A549 (cell line): Measurements from ENCODE around the gene ANGEL1. TPM values are rescaled to one million over a fixed set of nuclear protein-coding genes. Genes with fewer than 3 reads are reported as not detected.

Experiments used
- ATAC-seq, 2 experiments: fragments of 200-7000 bp in 1 of 2; fragments of >200 bp in 1 of 2; cut with Nextera tagmentation in 1 of 2; cut with Tn5 transposase in 1 of 2; 3 replicates each; pipeline versions ENCODE4 v1.8.0 to v1.9.1; 2018 to 2020; ENCODE audit warnings: mild to moderate bottlenecking in 1 of 2, moderate library complexity in 1 of 2
- CTCF ChIA-PET: fragments of 300-600 bp; sonication (Branson Sonifier 250); formaldehyde crosslinking; extraction: SDS; loops from one replicate; lab custom pipeline; 2021; ENCODE audit warnings: antibody characterized with exemption, inconsistent platforms; lab: Yijun Ruan, JAX
- POLR2A ChIA-PET: fragments of 350-600 bp; formaldehyde crosslinking; extraction: SDS; loops from one replicate; lab custom pipeline; 2021; ENCODE audit warnings: antibody characterized with exemption, inconsistent platforms; lab: Yijun Ruan, JAX
- DNase-seq, 2 experiments: peaks; one replicate each; pipeline versions ENCODE4 v3.0.0 to v3.0.0-alpha.2; 2011 to 2016; ENCODE audit warnings: low read depth in 1 of 2, low spot score in 1 of 2
- FAIRE-seq: peaks from 2 replicates; lab custom pipeline; 2011; peaks lifted over from hg19 to GRCh38; lab: Jason Lieb, UNC
- H3K27ac ChIP-seq, 2 experiments: fragments of >200 bp; sonication (Bioruptor Twin); formaldehyde crosslinking; 3 replicates each; pipeline ENCODE4 v1.5.1; 2016 to 2017
- H3K4me1 ChIP-seq: fragments of >200 bp; sonication (Bioruptor Twin); formaldehyde crosslinking; 3 replicates; pipeline ENCODE4 v1.6.1; 2016
- H3K4me2 ChIP-seq: fragments of >200 bp; sonication (Bioruptor Twin); formaldehyde crosslinking; 3 replicates; pipeline ENCODE4 v1.6.1; 2016
- H3K4me3 ChIP-seq: fragments of >200 bp; sonication (Bioruptor Twin); formaldehyde crosslinking; 3 replicates; pipeline ENCODE4 v1.5.1; 2016
- H3K9me3 ChIP-seq: fragments of >200 bp; sonication (Bioruptor Twin); formaldehyde crosslinking; 3 replicates; pipeline ENCODE4 v1.6.1; 2016
- BCL3 ChIP-seq: fragments of >200 bp; sonication (Bioruptor Twin); formaldehyde crosslinking; IDR thresholded peaks from 3 replicates; pipeline ENCODE4 v1.6.1; 2016
- CBX2 ChIP-seq: fragments of 200-600 bp; sonication (generic); IDR thresholded peaks from 2 replicates; pipeline ENCODE4 v1.6.1; 2016; ENCODE audit warnings: low read depth, mild to moderate bottlenecking, borderline replicate concordance
- CHD4 ChIP-seq: fragments of 200-600 bp; sonication (generic); IDR thresholded peaks from 2 replicates; pipeline ENCODE4 v1.6.1; 2016; ENCODE audit warnings: antibody characterized with exemption, mild to moderate bottlenecking, borderline replicate concordance
- EHF ChIP-seq: fragments of 250-450 bp; sonication (Bioruptor Pico); IDR thresholded peaks from 2 replicates; pipeline ENCODE4 v1.5.0; 2020; ENCODE audit warnings: mild to moderate bottlenecking
- GATA3 ChIP-seq: IDR thresholded peaks from 2 replicates; pipeline ENCODE4 v1.6.1; 2012; ENCODE audit warnings: borderline replicate concordance
- HOXB13 ChIP-seq: fragments of 250-450 bp; sonication (Bioruptor Pico); IDR thresholded peaks from 2 replicates; pipeline ENCODE4 v1.5.0; 2020; ENCODE audit warnings: low read depth, mild to moderate bottlenecking, moderate library complexity
- JUN ChIP-seq, 2 experiments: fragments of >200 bp; sonication (Bioruptor Twin); formaldehyde crosslinking; IDR thresholded peaks; 2 replicates in 1 of 2; 3 replicates in 1 of 2; pipeline ENCODE4 v1.6.1; 2016 to 2017
- KDM1A ChIP-seq: fragments of 200-600 bp; sonication (generic); IDR thresholded peaks from 2 replicates; pipeline ENCODE4 v1.6.1; 2016; ENCODE audit warnings: low read depth, mild to moderate bottlenecking
- MAZ ChIP-seq: fragments of 150-350 bp; IDR thresholded peaks from 2 replicates; pipeline ENCODE4 v1.6.1; 2014; ENCODE audit warnings: antibody characterized with exemption, low read depth, low read length, borderline replicate concordance
- PBX3 ChIP-seq: IDR thresholded peaks from 2 replicates; pipeline ENCODE4 v1.6.1; 2012
- PHF8 ChIP-seq: fragments of 200-600 bp; sonication (generic); IDR thresholded peaks from 2 replicates; pipeline ENCODE4 v1.6.1; 2016; ENCODE audit warnings: low read depth, mild to moderate bottlenecking, antibody characterized with exemption, moderate library complexity, borderline replicate concordance
- POLR2A ChIP-seq: IDR thresholded peaks from 2 replicates; pipeline ENCODE4 v1.6.1; 2012; ENCODE audit warnings: mild to moderate bottlenecking, low read length
- RAD21 ChIP-seq, 2 experiments: fragments of >200 bp in 1 of 2; sonication (Bioruptor Twin) in 1 of 2; formaldehyde crosslinking in 1 of 2; IDR thresholded peaks in 1 of 2; conservative IDR thresholded peaks in 1 of 2; 2 replicates in 1 of 2; 3 replicates in 1 of 2; pipeline ENCODE4 v1.6.1; 2012 to 2018; ENCODE audit warnings: inconsistent platforms in 1 of 2
- USF2 ChIP-seq: fragments of 450-650 bp; IDR thresholded peaks from 2 replicates; pipeline ENCODE4 v1.6.1; 2014; ENCODE audit warnings: antibody characterized with exemption
- ZSCAN20 ChIP-seq: fragments of 250-450 bp; sonication (Bioruptor Pico); IDR thresholded peaks from 2 replicates; pipeline ENCODE4 v1.8.0; 2022; ENCODE audit warnings: mild to moderate bottlenecking, moderate library complexity
- WGBS: methylation state at CpG from one replicate; pipeline ENCODE4 v1.1.6; 2017; ENCODE audit errors: missing lambda C conversion rate; 5-methylcytosine and 5-hydroxymethylcytosine counted together
- polyA plus RNA-seq, 4 experiments: library from polyadenylated mRNA; depleted of rRNA in 3 of 4; stranded (reverse); fragments of >200 nt; fragmentation: RNase III in 1 of 4; extraction: RNeasy Plus Mini Kit Qiagen cat#74134 plus additional on column Dnase treatment in 1 of 4; gene quantifications; 2 replicates in 3 of 4; 3 replicates in 1 of 4; pipeline ENCODE4 v1.2.3, GENCODE V29; 2011 to 2017

ANGEL1 gene
- polyA plus RNA-seq, 2 of the 4 experiments (the other 2 are of a cell fraction) = 9.7 to 17.6 TPM

GRCh38 chr14:76832503-76832988, 19.9 kb upstream of the ANGEL1 start:
- Histone ChIP-seq H3K27ac (no peak overlapping the region), H3K9me3 (no peaks in the 10 kb centered on the region), H3K4me2 (no peak overlapping the region), H3K4me3 (no peak overlapping the region), H3K4me1 (no peaks in the 10 kb centered on the region)
- DNase-seq = no peak
- no peak for FAIRE-seq
- ChIA-PET POLR2A (no interaction called here), CTCF (interaction anchor here (1.0 to 1.1 kb wide), 2 partner anchors 16 to 38 kb away, joined by 3 read pairs; no protein-coding TSS in a partner anchor)
- no peak for ATAC-seq
- TF ChIP-seq POLR2A = no peak
- no peak for TF ChIP-seq EHF (CRISPR knock-in tag)
- no peak for TF ChIP-seq CBX2
- no peak for TF ChIP-seq KDM1A
- no peak for TF ChIP-seq JUN (IDR thresholded peaks at IDR 0.05)
- TF ChIP-seq PBX3 = no peak
- WGBS = 0% methylated on average over 1 of the region's 1 CpG

GRCh38 chr14:76830556-76830955, 17.9 kb upstream of the ANGEL1 start:
- POLR2A ChIA-PET = no interaction called here
- H3K4me1 ChIP-seq = no peaks in the 10 kb centered on the region
- no peak for FAIRE-seq
- 72% methylated on average over 4 of the region's 4 CpGs for WGBS
- no peak for TF ChIP-seq USF2
- TF ChIP-seq HOXB13 (CRISPR knock-in tag) = no peak
- no peak for TF ChIP-seq ZSCAN20 (CRISPR knock-in tag)
- no peak for TF ChIP-seq MAZ
- TF ChIP-seq RAD21 (conservative IDR thresholded peaks at IDR 0.05 in 1 of 2, IDR thresholded peaks at IDR 0.05 in 1 of 2) = no peak
- no peak for TF ChIP-seq CHD4
- TF ChIP-seq, all 56 proteins: peak for 0
- CTCF ChIA-PET = interaction anchor here (0.7 to 1.9 kb wide), 2 partner anchors 19 to 47 kb away, joined by 3 to 6 read pairs; partner anchors contain the start of gene ANGEL1
- H3K27ac ChIP-seq = no peak overlapping the region
- H3K4me3 ChIP-seq = no peak overlapping the region
- no peaks in the 10 kb centered on the region for H3K9me3 ChIP-seq
- DNase-seq (no peak), ATAC-seq (no peak)
- H3K4me2 ChIP-seq = no peak overlapping the region

- no peak for ATAC-seq
Observed at GRCh38 chr14:76829650-76830421, 17.2 kb upstream of the ANGEL1 start.

More at GRCh38 chr14:76829650-76830421, 17.2 kb upstream of the ANGEL1 start:
- FAIRE-seq = no peak
- POLR2A ChIA-PET = no interaction called here
- TF ChIP-seq GATA3 = no peak
- no peak for TF ChIP-seq BCL3
- no peak for TF ChIP-seq CHD4
- TF ChIP-seq PHF8 = no peak
- TF ChIP-seq, all 56 proteins: peak for 0
- CTCF ChIA-PET = interaction anchor here (0.7 to 1.9 kb wide), 4 partner anchors 18 to 1220 kb away, joined by 3 to 6 read pairs (median 3); partner anchors contain the start of gene ANGEL1
- H3K4me2 ChIP-seq = no peak overlapping the region
- WGBS = 40% methylated on average over 7 of the region's 7 CpGs
- no peak overlapping the region for H3K27ac ChIP-seq
- no peak overlapping the region for H3K4me3 ChIP-seq
- H3K4me1 ChIP-seq = no peaks in the 10 kb centered on the region
- no peaks in the 10 kb centered on the region for H3K9me3 ChIP-seq
- no peak for DNase-seq
